Heart left ventricle (tissue), 16 donors: ENCODE measurements around the gene OSTM1. TPM values are rescaled to one million over a fixed set of nuclear protein-coding genes. Genes with fewer than 3 reads are reported as not detected.

ENCODE experiments used
- ATAC-seq, 4 donors: fragments of 200-7000 bp; cut with Tn5 transposase; one replicate each; pipeline ENCODE4 v1.9.1; 2020 to 2022; ENCODE audit warnings: moderate library complexity in 4 of 4, mild to moderate bottlenecking in 3 of 4, moderate number of reproducible peaks in 1 of 4
- DNase-seq, 5 donors: peaks; one replicate each; pipeline ENCODE4 v3.0.0-alpha.2; 2020
- H3K27ac ChIP-seq, 12 donors: fragments of 200-600 bp; sonication (generic) in 4 of 12; one replicate each; pipeline versions ENCODE4 v1.5.0 to v1.8.0; 2016 to 2022; ENCODE audit warnings: mild to moderate bottlenecking in 2 of 12
- H3K27me3 ChIP-seq, 9 donors: fragments of 200-600 bp; sonication (generic) in 2 of 9; one replicate each; pipeline versions ENCODE4 v1.5.1 to v1.8.0; 2016 to 2022; ENCODE audit warnings: mild to moderate bottlenecking in 3 of 9
- H3K36me3 ChIP-seq, 9 donors: fragments of 200-600 bp; sonication (generic) in 2 of 9; one replicate each; pipeline versions ENCODE4 v1.5.0 to v1.8.0; 2018 to 2022; ENCODE audit warnings: mild to moderate bottlenecking in 2 of 9
- H3K4me1 ChIP-seq, 12 donors: fragments of 200-600 bp; sonication (generic) in 4 of 12; one replicate each; pipeline versions ENCODE4 v1.5.0 to v1.8.0; 2016 to 2022; ENCODE audit warnings: mild to moderate bottlenecking in 3 of 12
- H3K4me3 ChIP-seq, 12 donors: fragments of 200-600 bp; sonication (generic) in 4 of 12; one replicate each; pipeline versions ENCODE4 v1.5.0 to v1.8.0; 2017 to 2022; ENCODE audit warnings: mild to moderate bottlenecking in 9 of 12, moderate library complexity in 4 of 12
- H3K9me3 ChIP-seq, 12 donors: fragments of 200-600 bp; sonication (generic) in 4 of 12; one replicate each; pipeline versions ENCODE4 v1.5.0 to v1.8.0; 2016 to 2022; ENCODE audit warnings: mild to moderate bottlenecking in 1 of 12
- CTCF ChIP-seq, 12 donors: fragments of 200-600 bp; sonication (generic) in 4 of 12; IDR thresholded peaks; one replicate each; pipeline versions ENCODE4 v1.5.0 to v1.8.0; 2018 to 2022; ENCODE audit warnings: antibody characterized with exemption in 12 of 12, mild to moderate bottlenecking in 5 of 12
- POLR2A ChIP-seq, 2 donors: fragments of 450-650 bp; IDR thresholded peaks; one replicate each; pipeline ENCODE4 v1.6.1; 2017; ENCODE audit warnings: antibody characterized with exemption in 2 of 2, mild to moderate bottlenecking in 2 of 2, moderate library complexity in 2 of 2
- WGBS, 4 donors: extraction: QIAGEN DNeasy Blood & Tissue Kit in 2 of 4; methylation state at CpG; one replicate each; pipeline versions ENCODE4 v1.1.5 to v1.1.7; 2013 to 2018; 5-methylcytosine and 5-hydroxymethylcytosine counted together
- intact Hi-C, 10 donors: fragments of 100-400 bp; cut with DNase I; formaldehyde crosslinking; loops; one replicate each; pipeline versions ENCODE4 v1.11.1 to v1.14.2; 2022
- polyA plus RNA-seq, 2 donors: library from polyadenylated mRNA; stranded (reverse); fragments of 200-250 nt; gene quantifications; one replicate each; pipeline ENCODE4 v1.2.3, GENCODE V29; 2013
- total RNA-seq, 9 donors: library from RNA; depleted of rRNA in 2 of 9; stranded (reverse); fragments of >200 nt in 2 of 9; fragmentation: NEBNext Ultra II Directional in 3 of 9; extraction: Animal tissue kit (Norgen Biotek cat#: 25700) in 3 of 9; gene quantifications; one replicate each; pipeline versions ENCODE4 v1.1.0 to v1.2.4, GENCODE V29; 2016 to 2023
- donor health status: ischemic (EF 13 %, LVEDD 7.1; RV severe dilation, severe dysfunction).
- donor health status: healthy with polysubstance abuse.
- donor health status: DM: no; HTN: yes; CAD: no.
- donor health status: DM: no; HTN: no; CAD: no.
- donor health status: ischemic (EF 25% LVEDD 6.9; RV normal size, moderate dysfunction).
- donor health status: ischemic (EF 25% LVEDD 5.7; RV mildly dilated, moderate dysfunction).
- donor health status: healthy.
- donor health status: DM: yes; HTN: yes; CAD: no.
- donor health status: ischemic (EF 35%, LVEDD 5.7; RV mildly dilated, moderate dysfunction).
- donor health status: nonischemic (EF 11% LVEDD 7.7; RV severe dilation, severe dysfunction).
- donor health status: DM: yes; HTN: yes; CAD: no.
- donor health status: PGD.
- donor health status: ischemic (EF 29% LVEDD 5.4; RV normal size, mild dysfunction).
- donor health status: nonischemic (EF 23%, LVEDD 6.1; RV moderate dilation, normal function).

OSTM1 gene
- total and polyA plus RNA-seq, 11 donors = 19.0 to 69.3 (median 45.2) TPM

GRCh38 chr6:108115598-108116058, 41.1 kb upstream of the OSTM1 start:
- Histone ChIP-seq H3K4me3 (peak overlapping the region in 7 of 12 donors; percentile 31 to 61 (median 52)), H3K27me3 (peaks cover 36 to 98% (median 69%) of the 10 kb centered on the region in 9 donors), H3K9me3 (no peaks in the 10 kb centered on the region), H3K4me1 (peaks cover 0 to 55% (median 40%) of the 10 kb centered on the region in 12 donors), H3K36me3 (no peaks in the 10 kb centered on the region), H3K27ac (no peak overlapping the region)
- DNase-seq (no peak), ATAC-seq (no peak)
- TF ChIP-seq CTCF (IDR thresholded peaks at IDR 0.05) = peak in 6 of 12 donors; percentile 18 to 46 (median 32)
- no peak for TF ChIP-seq POLR2A (IDR thresholded peaks at IDR 0.05)
- 8 to 22% (median 16%) methylated on average over 14 to 20 of the region's 20 CpGs for WGBS, 4 donors
- intact Hi-C loops = loop anchor here in 7 of 10 donors (2.0 to 10.0 kb wide), 3 partner anchors 139 to 417 kb away; no protein-coding TSS in a partner anchor

- H3K9me3 ChIP-seq = no peaks in the 10 kb centered on the region
- peaks cover 32 to 96% (median 70%) of the 10 kb centered on the region in 9 donors for H3K27me3 ChIP-seq
- ATAC-seq = peak in 3 of 4 donors; percentile 36 to 71 (median 66)
- peak; percentile 59 to 85 (median 69) for DNase-seq
- H3K4me1 ChIP-seq = peaks cover 0 to 55% (median 40%) of the 10 kb centered on the region in 12 donors
- intact Hi-C loops = loop anchor here in 8 of 10 donors (5.0 to 10.0 kb wide), 4 partner anchors 140 to 412 kb away; no protein-coding TSS in a partner anchor
- H3K4me3 ChIP-seq = peak overlapping the region in 11 of 12 donors; percentile 18 to 61 (median 43)
- WGBS, 4 donors = 2 to 3% (median 2%) methylated on average over 36 to 50 of the region's 50 CpGs
- TF ChIP-seq CTCF (IDR thresholded peaks at IDR 0.05) (no peak), POLR2A (IDR thresholded peaks at IDR 0.05) (no peak)
- no peak overlapping the region for H3K27ac ChIP-seq
- no peaks in the 10 kb centered on the region for H3K36me3 ChIP-seq
Measured at GRCh38 chr6:108114841-108115597, 40.5 kb upstream of the OSTM1 start.

- peak; percentile 19 to 48 (median 30) for ATAC-seq
- Histone ChIP-seq H3K9me3 (no peaks in the 10 kb centered on the region), H3K27ac (no peak overlapping the region), H3K27me3 (peaks cover 28 to 93% (median 61%) of the 10 kb centered on the region in 9 donors), H3K36me3 (no peaks in the 10 kb centered on the region), H3K4me3 (peak overlapping the region in 9 of 12 donors; percentile 7 to 57 (median 20)), H3K4me1 (peaks cover 0 to 47% (median 34%) of the 10 kb centered on the region in 12 donors)
- intact Hi-C loops = loop anchor here (1.0 to 10.0 kb wide), 7 partner anchors 141 to 413 kb away; no protein-coding TSS in a partner anchor
- peak in 2 of 5 donors; percentile 21 to 67 for DNase-seq
- TF ChIP-seq CTCF (IDR thresholded peaks at IDR 0.05) = peak in 11 of 12 donors; percentile 24 to 63 (median 46)
- no peak for TF ChIP-seq POLR2A (IDR thresholded peaks at IDR 0.05)
- 20 to 31% (median 27%) methylated on average over 34 to 39 of the region's 39 CpGs for WGBS, 4 donors
Measured at GRCh38 chr6:108113557-108114519, 39.3 kb upstream of the OSTM1 start.
